HuH-7.5 (cell line): ENCODE results near the gene CCDC107.

Source experiments
- DNase-seq: peaks from one replicate; pipeline ENCODE4 v3.0.0; 2011; ENCODE audit warnings: low spot score

Gene CCDC107

DNA sequence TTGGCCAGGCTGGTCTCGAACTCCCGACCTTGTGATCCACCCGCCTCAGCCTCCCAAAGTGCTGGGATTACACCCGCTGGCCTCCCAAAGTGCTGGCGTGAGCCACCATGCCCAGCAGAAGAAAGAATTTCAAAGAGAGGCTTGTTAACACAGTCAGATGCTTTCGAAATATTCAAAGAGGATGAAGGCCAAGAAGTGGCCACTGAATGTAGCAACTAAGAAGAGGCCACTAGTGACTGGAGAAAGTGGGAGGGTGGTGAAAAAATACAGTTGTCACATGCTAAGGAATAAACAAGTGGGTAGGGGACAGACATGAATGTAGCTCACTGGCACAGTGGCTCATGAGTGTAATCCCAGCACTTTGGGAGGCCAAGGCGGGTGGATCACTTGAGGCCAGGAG lies 44.6 kb downstream of the CCDC107 start:
- DNase-seq, result no peak

DNA sequence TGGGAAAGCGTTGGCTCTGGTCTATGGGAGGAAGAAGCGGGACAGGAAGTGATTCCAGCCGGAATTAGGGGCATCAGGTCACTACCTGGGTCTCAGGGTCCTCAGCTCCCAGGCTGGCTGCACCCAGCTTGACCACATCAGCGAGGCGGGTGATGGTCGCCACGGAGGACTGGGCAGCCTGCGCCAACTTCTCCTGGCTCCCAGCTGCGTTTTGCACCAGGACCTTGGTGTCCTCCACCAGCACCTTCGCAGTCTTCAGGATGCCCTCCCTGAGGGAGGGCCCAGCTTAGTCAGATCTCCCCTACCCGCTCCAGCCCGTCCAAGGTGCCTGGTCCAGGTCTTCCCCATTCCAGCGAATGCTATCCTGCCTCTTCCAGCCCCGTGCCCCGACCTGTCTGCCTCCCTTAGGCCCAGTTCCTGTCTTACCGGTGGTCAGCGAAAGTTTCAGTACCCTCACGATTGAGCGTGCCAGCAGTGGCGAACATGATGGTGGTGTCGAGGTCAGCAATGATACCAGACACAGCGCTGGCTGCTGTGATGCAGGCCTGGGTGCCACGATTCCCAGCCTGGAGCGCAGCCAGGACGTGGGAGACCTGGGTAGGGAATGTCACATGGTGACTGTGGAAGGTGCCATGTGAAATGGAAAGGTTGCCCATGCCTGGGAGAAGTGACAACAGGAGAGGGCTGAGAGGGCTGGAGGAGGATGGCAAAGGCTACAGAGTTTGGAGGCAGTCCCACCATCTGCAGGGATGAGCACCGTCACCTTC lies 46.0 kb downstream of the CCDC107 start:
- DNase-seq, result no peak

DNA sequence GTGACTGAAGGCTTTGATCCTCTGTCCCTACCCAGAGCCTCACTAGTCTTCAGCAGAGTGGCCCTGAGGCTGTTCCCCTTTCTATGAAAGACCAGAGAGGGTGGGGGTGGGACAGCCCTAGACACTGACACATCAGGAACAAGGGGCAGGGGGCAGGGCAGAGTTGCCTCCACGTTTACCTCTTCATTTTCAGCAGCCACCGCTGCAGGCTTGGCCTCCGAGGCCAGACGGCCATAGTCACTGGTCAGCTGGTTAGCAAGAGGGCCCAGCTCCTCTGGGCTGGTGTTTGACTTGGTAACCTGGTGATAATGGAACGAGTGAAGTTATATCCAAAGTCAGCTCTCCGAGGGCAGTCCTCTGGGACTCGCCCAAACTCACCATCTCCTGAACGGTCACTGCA lies 47.3 kb downstream of the CCDC107 start:
- no peak for DNase-seq

DNA sequence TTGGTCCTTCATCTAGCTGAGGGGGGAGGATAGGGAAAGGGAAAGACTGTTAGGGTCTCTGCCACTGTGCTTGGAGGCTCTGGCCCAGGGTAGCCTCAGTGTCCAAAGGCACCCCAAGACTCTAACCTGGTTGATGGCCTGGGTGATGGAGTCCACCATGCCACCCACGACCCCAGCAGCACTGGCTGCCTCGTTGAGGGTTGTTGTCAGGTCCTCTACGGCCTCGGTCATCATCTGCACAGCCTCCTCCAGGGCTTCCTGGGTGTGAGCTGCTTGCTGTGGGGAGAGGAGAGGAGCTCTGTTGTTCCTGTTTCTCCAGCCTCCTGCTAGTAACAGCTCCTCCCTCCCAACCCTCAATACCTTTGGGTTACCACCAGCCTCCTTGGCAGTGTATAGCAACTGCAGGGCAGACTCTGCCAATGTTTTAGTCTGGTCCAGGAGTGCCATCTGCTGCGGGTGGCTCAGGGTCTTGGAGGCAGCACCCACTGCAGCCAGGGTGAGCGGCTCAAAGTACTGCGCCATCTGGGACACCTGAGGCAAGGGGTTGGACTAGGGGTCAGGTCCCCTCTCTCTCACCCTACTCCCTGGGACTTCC lies 47.8 kb downstream of the CCDC107 start:
- no peak for DNase-seq

DNA sequence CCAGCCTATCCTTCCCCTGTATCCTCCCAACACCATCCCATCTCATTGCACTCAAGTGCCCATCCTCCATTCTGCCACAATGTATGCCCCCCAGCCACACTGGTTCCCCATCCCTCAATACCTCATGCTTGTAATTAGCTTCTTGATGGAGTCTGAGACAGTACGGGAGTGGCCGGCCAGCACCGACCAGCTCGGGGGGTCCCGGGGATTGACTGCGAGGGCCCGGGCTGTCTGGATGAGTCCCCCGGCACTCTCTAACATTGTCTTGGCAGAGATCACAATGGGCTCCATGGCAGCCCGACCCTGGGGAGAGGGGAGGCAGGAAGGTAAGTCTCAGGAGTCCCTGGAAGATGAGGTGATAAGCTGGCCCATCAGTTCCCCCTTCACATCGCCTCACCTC lies 48.9 kb downstream of the CCDC107 start:
- no peak for DNase-seq

DNA sequence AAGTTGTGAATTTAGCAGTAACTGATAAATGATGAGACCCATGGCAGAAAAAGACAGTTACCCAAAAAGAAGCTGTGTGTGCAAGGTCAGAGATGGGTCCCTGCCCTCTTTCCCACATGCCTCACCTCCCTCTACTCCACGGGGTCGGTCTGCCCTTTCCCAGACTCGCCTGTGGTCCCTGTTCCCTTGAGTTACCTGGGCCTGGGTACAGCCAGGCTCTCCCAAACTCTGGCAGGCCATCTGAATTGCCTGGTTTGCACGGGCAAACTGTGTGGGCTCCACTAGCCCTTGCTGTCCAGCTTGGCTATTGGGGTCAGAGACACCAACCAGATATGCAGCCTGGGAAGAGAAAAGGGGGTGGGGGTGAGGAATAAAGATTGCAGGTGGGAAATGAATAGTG lies 50.1 kb downstream of the CCDC107 start:
- no peak for DNase-seq

DNA sequence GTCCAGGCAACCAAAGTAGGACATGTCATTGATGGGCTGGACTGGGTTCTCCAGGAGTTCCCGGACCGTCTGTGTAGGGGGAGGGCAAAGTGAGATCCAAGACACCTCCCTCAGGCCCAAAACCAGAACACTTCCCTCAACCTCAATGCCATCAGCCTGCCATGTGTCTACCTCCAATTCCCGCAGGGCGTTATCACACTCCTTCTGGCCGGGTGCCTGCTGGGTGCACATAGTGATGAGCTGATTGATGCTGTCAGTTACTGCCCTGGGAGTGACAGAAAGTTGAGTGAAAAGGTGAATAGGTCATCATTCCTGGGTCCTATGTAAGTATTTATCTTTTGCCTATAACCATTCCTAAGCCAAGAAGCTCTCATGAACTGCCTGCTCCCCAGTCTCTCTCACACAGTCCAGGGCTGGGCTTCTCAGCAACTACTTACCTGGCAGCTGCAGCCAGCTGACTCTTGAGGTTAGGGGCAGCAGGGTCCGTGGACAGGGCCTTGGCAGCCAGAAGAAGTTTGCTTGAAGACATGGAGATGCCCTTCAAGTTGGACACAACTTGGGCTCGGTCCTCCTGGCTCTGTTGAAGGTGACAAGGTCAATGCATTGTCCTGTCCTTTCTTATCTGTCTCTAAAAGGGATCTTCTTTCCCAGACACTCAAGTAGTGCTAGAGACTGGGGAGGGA lies 52.9 kb downstream of the CCDC107 start:
- DNase-seq, result no peak
